ENCODE measurements around the gene TCF3.
A peak's percentile ranks its signal among the peaks of the same experiment; 100 is the strongest.
"Not testable (repeated sequence)": the region's sequence is repeated elsewhere in the genome, so short reads cannot be mapped to it uniquely, and the experiment has no call there.

Gene TCF3

GRCh38 chr19:1652471-1653299, at the start of gene TCF3:
Gene TCF3 (minus strand): TSS chr19:1652615. CDS start chr19:1650248, 2,367 bp downstream.
- peak; percentile 99 for DNase-seq (ENCODE audit: low read depth in 2 of 2)

GRCh38 chr19:1700733-1701663, 48.6 kb upstream of the TCF3 start:
- DNase-seq (ENCODE audit: low read depth in 2 of 2), result no peak

- no peak for DNase-seq (ENCODE audit: low read depth in 2 of 2)
Measured at GRCh38 chr19:1699998-1700732, 47.8 kb upstream of the TCF3 start.

GRCh38 chr19:1699386-1699785, 47.0 kb upstream of the TCF3 start:
- DNase-seq (ENCODE audit: low read depth in 2 of 2), result no peak

- no peak for DNase-seq (ENCODE audit: low read depth in 2 of 2)
Measured at GRCh38 chr19:1698636-1699035, 46.2 kb upstream of the TCF3 start.

GRCh38 chr19:1695481-1695880, 43.1 kb upstream of the TCF3 start:
- DNase-seq (ENCODE audit: low read depth in 2 of 2), result not testable (repeated sequence)

GRCh38 chr19:1691589-1692290, 39.3 kb upstream of the TCF3 start:
- no peak for DNase-seq (ENCODE audit: low read depth in 2 of 2)

GRCh38 chr19:1690699-1691307, 38.4 kb upstream of the TCF3 start:
- no peak for DNase-seq (ENCODE audit: low read depth in 2 of 2)

GRCh38 chr19:1685785-1686184, 33.4 kb upstream of the TCF3 start:
- not testable (repeated sequence) for DNase-seq (ENCODE audit: low read depth in 2 of 2)

- DNase-seq (ENCODE audit: low read depth in 2 of 2), result no peak
Measured at GRCh38 chr19:1685046-1685445, 32.6 kb upstream of the TCF3 start.

- no peak for DNase-seq (ENCODE audit: low read depth in 2 of 2)
Measured at GRCh38 chr19:1684573-1684912, 32.1 kb upstream of the TCF3 start.

GRCh38 chr19:1683869-1684572, 31.6 kb upstream of the TCF3 start:
- no peak for DNase-seq (ENCODE audit: low read depth in 2 of 2)

- no peak for DNase-seq (ENCODE audit: low read depth in 2 of 2)
Measured at GRCh38 chr19:1680976-1681375, 28.6 kb upstream of the TCF3 start.

GRCh38 chr19:1678073-1678472, 25.7 kb upstream of the TCF3 start:
- no peak for DNase-seq (ENCODE audit: low read depth in 2 of 2)

GRCh38 chr19:1676351-1677266, 24.2 kb upstream of the TCF3 start:
- no peak for DNase-seq (ENCODE audit: low read depth in 2 of 2)

- no peak for DNase-seq (ENCODE audit: low read depth in 2 of 2)
Measured at GRCh38 chr19:1675633-1676350, 23.4 kb upstream of the TCF3 start.

GRCh38 chr19:1674293-1674679, 21.9 kb upstream of the TCF3 start:
- no peak for DNase-seq (ENCODE audit: low read depth in 2 of 2)

- DNase-seq (ENCODE audit: low read depth in 2 of 2), result no peak
Measured at GRCh38 chr19:1673645-1674292, 21.4 kb upstream of the TCF3 start.
